HTERT RPE-1 (cell line): ENCODE measurements around the gene EDN3.

Experiments used
- in situ Hi-C: fragments of 300-500 bp; cut with MboI; formaldehyde crosslinking; loops from 4 replicates; pipeline ENCODE4 v1.14.3; 2020; ENCODE audit warnings: low sequenced_read_pairs

Gene EDN3

GRCh38 chr20:59307270-59307669, 6.9 kb downstream of the EDN3 start:
- in situ Hi-C loops: no loop called here

- in situ Hi-C loops: no loop called here
Measured at GRCh38 chr20:59308493-59309201, 8.2 kb downstream of the EDN3 start.

- in situ Hi-C loops: no loop called here
Measured at GRCh38 chr20:59309218-59309617, 8.8 kb downstream of the EDN3 start.

GRCh38 chr20:59314997-59315396, 14.6 kb downstream of the EDN3 start:
- in situ Hi-C loops: no loop called here

GRCh38 chr20:59316911-59317731, 16.7 kb downstream of the EDN3 start:
- in situ Hi-C loops: no loop called here

GRCh38 chr20:59318201-59318790, 17.9 kb downstream of the EDN3 start:
- in situ Hi-C loops: no loop called here

GRCh38 chr20:59318803-59319202, 18.4 kb downstream of the EDN3 start:
- in situ Hi-C loops: no loop called here

GRCh38 chr20:59320426-59320825, 20.0 kb downstream of the EDN3 start:
- in situ Hi-C loops: no loop called here

GRCh38 chr20:59320854-59321647, 20.6 kb downstream of the EDN3 start:
- in situ Hi-C loops: no loop called here

GRCh38 chr20:59322081-59322480, 21.7 kb downstream of the EDN3 start:
- in situ Hi-C loops: no loop called here

- in situ Hi-C loops: no loop called here
Measured at GRCh38 chr20:59322585-59323454, 22.4 kb downstream of the EDN3 start.

GRCh38 chr20:59323731-59324130, 23.3 kb downstream of the EDN3 start:
- in situ Hi-C loops: no loop called here

GRCh38 chr20:59324521-59325141, 24.2 kb downstream of the EDN3 start:
- in situ Hi-C loops: no loop called here

GRCh38 chr20:59325142-59325523, 24.7 kb downstream of the EDN3 start:
- in situ Hi-C loops: no loop called here

- in situ Hi-C loops: no loop called here
Measured at GRCh38 chr20:59326188-59326587, 25.8 kb downstream of the EDN3 start.

GRCh38 chr20:59328071-59328470, 27.7 kb downstream of the EDN3 start:
- in situ Hi-C loops: no loop called here

- in situ Hi-C loops: no loop called here
Measured at GRCh38 chr20:59331721-59332329, 31.4 kb downstream of the EDN3 start.

GRCh38 chr20:59333260-59333845, 32.9 kb downstream of the EDN3 start:
- in situ Hi-C loops: no loop called here

- in situ Hi-C loops: no loop called here
Measured at GRCh38 chr20:59333951-59334350, 33.5 kb downstream of the EDN3 start.
